ENCODE measurements around the gene MEI4.
"Not testable (repeated sequence)": the region's sequence is repeated elsewhere in the genome, so short reads cannot be mapped to it uniquely, and the experiment has no call there.

The MEI4 gene

DNA sequence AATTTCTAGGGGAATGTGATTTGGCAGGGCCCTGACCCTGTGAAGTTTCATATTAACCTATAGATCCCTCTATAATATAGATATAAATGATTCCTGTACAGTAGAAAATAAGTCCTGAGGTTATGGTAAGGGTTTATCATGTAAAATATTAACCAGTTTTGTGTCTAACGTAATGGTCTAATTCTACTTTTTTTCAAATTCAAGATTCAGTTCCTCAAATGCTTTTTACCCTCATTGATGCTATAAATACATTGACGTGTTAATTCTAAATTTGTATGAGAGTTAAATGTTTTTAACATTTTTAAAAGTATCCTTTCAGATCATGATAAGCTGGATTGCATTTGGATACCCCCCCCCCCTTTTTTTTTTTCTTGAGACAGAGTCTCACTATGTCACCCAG, 169.4 kb downstream of the MEI4 start:
- Histone ChIP-seq H3K27ac (ENCODE audit: low read length) (no peak overlapping the region), H3K4me1 (ENCODE audit: insufficient read depth, low read length) (no peaks in the 10 kb centered on the region), H3K4me2 (ENCODE audit: insufficient read depth, low read length) (no peak overlapping the region), H4K20me1 (ENCODE audit: insufficient read depth, low read length) (no peaks in the 10 kb centered on the region), H3K9me3 (ENCODE audit: insufficient read depth, low read length, severe bottlenecking) (no peaks in the 10 kb centered on the region), H3K36me3 (ENCODE audit: insufficient read depth, low read length) (no peaks in the 10 kb centered on the region), H3K4me3 (ENCODE audit: low read depth in 1 of 2, low read length in 2 of 2) (no peak overlapping the region), H3K79me2 (ENCODE audit: insufficient read depth, low read length) (no peaks in the 10 kb centered on the region), H3K27me3 (ENCODE audit: insufficient read depth, low read length, poor library complexity) (no peaks in the 10 kb centered on the region), H2AFZ (ENCODE audit: low read depth, low read length) (no peak overlapping the region), H3K9ac (ENCODE audit: low read depth, low read length) (no peak overlapping the region)
- ATAC-seq (ENCODE audit: insufficient read depth, low read depth) (no peak), DNase-seq (no peak)
- TF ChIP-seq, protein P1, sequence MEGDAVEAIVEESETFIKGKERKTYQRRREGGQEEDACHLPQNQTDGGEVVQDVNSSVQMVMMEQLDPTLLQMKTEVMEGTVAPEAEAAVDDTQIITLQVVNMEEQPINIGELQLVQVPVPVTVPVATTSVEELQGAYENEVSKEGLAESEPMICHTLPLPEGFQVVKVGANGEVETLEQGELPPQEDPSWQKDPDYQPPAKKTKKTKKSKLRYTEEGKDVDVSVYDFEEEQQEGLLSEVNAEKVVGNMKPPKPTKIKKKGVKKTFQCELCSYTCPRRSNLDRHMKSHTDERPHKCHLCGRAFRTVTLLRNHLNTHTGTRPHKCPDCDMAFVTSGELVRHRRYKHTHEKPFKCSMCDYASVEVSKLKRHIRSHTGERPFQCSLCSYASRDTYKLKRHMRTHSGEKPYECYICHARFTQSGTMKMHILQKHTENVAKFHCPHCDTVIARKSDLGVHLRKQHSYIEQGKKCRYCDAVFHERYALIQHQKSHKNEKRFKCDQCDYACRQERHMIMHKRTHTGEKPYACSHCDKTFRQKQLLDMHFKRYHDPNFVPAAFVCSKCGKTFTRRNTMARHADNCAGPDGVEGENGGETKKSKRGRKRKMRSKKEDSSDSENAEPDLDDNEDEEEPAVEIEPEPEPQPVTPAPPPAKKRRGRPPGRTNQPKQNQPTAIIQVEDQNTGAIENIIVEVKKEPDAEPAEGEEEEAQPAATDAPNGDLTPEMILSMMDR (IDR thresholded peaks at IDR 0.05; ENCODE audit: borderline replicate concordance, extremely low read depth, low read length, poor library complexity, severe bottlenecking), result no peak
- TF ChIP-seq EZH2 (IDR thresholded peaks at IDR 0.05; ENCODE audit: borderline replicate concordance, low read depth, low read length, severe bottlenecking), result no peak

- Histone ChIP-seq H3K4me2 (ENCODE audit: insufficient read depth, low read length) (no peak overlapping the region), H3K27me3 (ENCODE audit: insufficient read depth, low read length, poor library complexity) (no peaks in the 10 kb centered on the region), H3K9me3 (ENCODE audit: insufficient read depth, low read length, severe bottlenecking) (no peaks in the 10 kb centered on the region), H3K79me2 (ENCODE audit: insufficient read depth, low read length) (no peaks in the 10 kb centered on the region), H4K20me1 (ENCODE audit: insufficient read depth, low read length) (no peaks in the 10 kb centered on the region), H3K9ac (ENCODE audit: low read depth, low read length) (no peak overlapping the region), H3K36me3 (ENCODE audit: insufficient read depth, low read length) (no peaks in the 10 kb centered on the region), H3K27ac (ENCODE audit: low read length) (no peak overlapping the region), H3K4me1 (ENCODE audit: insufficient read depth, low read length) (no peaks in the 10 kb centered on the region), H3K4me3 (ENCODE audit: low read depth in 1 of 2, low read length in 2 of 2) (no peak overlapping the region), H2AFZ (ENCODE audit: low read depth, low read length) (no peak overlapping the region)
- DNase-seq, result no peak
- TF ChIP-seq, protein P1 (IDR thresholded peaks at IDR 0.05; ENCODE audit: borderline replicate concordance, extremely low read depth, low read length, poor library complexity, severe bottlenecking), result no peak
- TF ChIP-seq EZH2 (IDR thresholded peaks at IDR 0.05; ENCODE audit: borderline replicate concordance, low read depth, low read length, severe bottlenecking), result no peak
- ATAC-seq (ENCODE audit: insufficient read depth, low read depth), result no peak
Observed at GRCh38 chr6:77825204-77825603, 172.4 kb downstream of the MEI4 start.

- TF ChIP-seq, protein P1 (IDR thresholded peaks at IDR 0.05; ENCODE audit: borderline replicate concordance, extremely low read depth, low read length, poor library complexity, severe bottlenecking), result no peak
- no peak for TF ChIP-seq EZH2 (IDR thresholded peaks at IDR 0.05; ENCODE audit: borderline replicate concordance, low read depth, low read length, severe bottlenecking)
- Histone ChIP-seq H4K20me1 (ENCODE audit: insufficient read depth, low read length) (no peaks in the 10 kb centered on the region), H3K27ac (ENCODE audit: low read length) (no peak overlapping the region), H3K36me3 (ENCODE audit: insufficient read depth, low read length) (no peaks in the 10 kb centered on the region), H3K9ac (ENCODE audit: low read depth, low read length) (no peak overlapping the region), H3K4me3 (ENCODE audit: low read depth in 1 of 2, low read length in 2 of 2) (no peak overlapping the region), H3K4me2 (ENCODE audit: insufficient read depth, low read length) (no peak overlapping the region), H3K9me3 (ENCODE audit: insufficient read depth, low read length, severe bottlenecking) (no peaks in the 10 kb centered on the region), H2AFZ (ENCODE audit: low read depth, low read length) (no peak overlapping the region), H3K79me2 (ENCODE audit: insufficient read depth, low read length) (no peaks in the 10 kb centered on the region), H3K4me1 (ENCODE audit: insufficient read depth, low read length) (no peaks in the 10 kb centered on the region), H3K27me3 (ENCODE audit: insufficient read depth, low read length, poor library complexity) (no peaks in the 10 kb centered on the region)
- ATAC-seq (ENCODE audit: insufficient read depth, low read depth) (no peak), DNase-seq (no peak)
Observed at GRCh38 chr6:77829736-77830135, 176.9 kb downstream of the MEI4 start.

DNA sequence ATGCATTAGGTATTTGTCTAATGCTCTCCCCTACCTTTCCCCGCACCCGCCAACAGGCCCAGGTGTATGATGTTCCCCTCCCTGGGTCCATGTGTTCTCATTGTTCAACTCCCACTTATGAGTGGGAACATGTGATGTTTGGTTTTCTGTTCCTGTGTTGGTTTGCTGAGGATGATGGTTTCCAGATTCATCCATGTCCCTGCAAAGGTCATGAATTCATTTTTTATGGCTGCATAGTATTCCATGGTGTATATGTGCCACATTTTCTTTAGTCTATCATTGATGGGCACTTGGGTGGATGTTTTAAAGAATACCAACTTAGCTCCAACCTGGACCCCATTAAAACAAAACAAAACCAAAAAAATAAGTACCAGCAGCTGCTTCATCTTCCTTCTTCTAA, 180.9 kb downstream of the MEI4 start:
- H3K27ac ChIP-seq (ENCODE audit: low read length); H3K4me2 ChIP-seq (ENCODE audit: insufficient read depth, low read length); DNase-seq; H3K9ac ChIP-seq (ENCODE audit: low read depth, low read length); H3K36me3 ChIP-seq (ENCODE audit: insufficient read depth, low read length); H3K27me3 ChIP-seq (ENCODE audit: insufficient read depth, low read length, poor library complexity); H3K79me2 ChIP-seq (ENCODE audit: insufficient read depth, low read length); H3K4me3 ChIP-seq (ENCODE audit: low read depth in 1 of 2, low read length in 2 of 2); H3K9me3 ChIP-seq (ENCODE audit: insufficient read depth, low read length, severe bottlenecking); H4K20me1 ChIP-seq (ENCODE audit: insufficient read depth, low read length); ATAC-seq (ENCODE audit: insufficient read depth, low read depth); H2AFZ ChIP-seq (ENCODE audit: low read depth, low read length); H3K4me1 ChIP-seq (ENCODE audit: insufficient read depth, low read length): not testable (repeated sequence)
